HCT116 (cell line): ENCODE results near the gene ZCCHC2. TPM values are rescaled to one million over a fixed set of nuclear protein-coding genes. Genes with fewer than 3 reads are reported as not detected.

Experiments used
- ATAC-seq: fragments of 200-7000 bp; cut with Tn5 transposase; 2 replicates; pipeline ENCODE4 v1.9.1; 2020; ENCODE audit warnings: mild to moderate bottlenecking, moderate library complexity
- BruUV-seq: library from RNA; stranded (reverse); fragments of 400-500 nt; replicated peaks from 2 replicates; lab custom pipeline; 2021; lab: Mats Ljungman, UMichigan
- CTCF ChIA-PET: fragments of 300-600 bp; sonication (Branson Sonifier 250); formaldehyde crosslinking; loops from one replicate; lab custom pipeline; 2021; ENCODE audit warnings: antibody characterized with exemption; lab: Charles Lee
- POLR2A ChIA-PET: fragments of 300-600, 350-600 bp; sonication (Branson Sonifier 250); formaldehyde crosslinking; loops from one replicate; lab custom pipeline; 2021; ENCODE audit warnings: antibody characterized with exemption; lab: Charles Lee
- RAD21 ChIA-PET, 2 experiments: fragments of 300-600 bp; sonication (Branson Sonifier 250); formaldehyde crosslinking; loops; one replicate each; lab custom pipeline; 2023; ENCODE audit warnings: low total read pairs in 2 of 2; ENCODE audit not compliant: uncharacterized antibody in 2 of 2, unreplicated experiment in 2 of 2, low non-redundant PET in 1 of 2; lab: Charles Lee
- DNase-seq: peaks from one replicate; pipeline ENCODE4 v3.0.0-alpha.2; 2010; ENCODE audit warnings: low read depth, low spot score
- H2AFZ ChIP-seq: fragments of 200-600 bp; shearing (Covaris generic), sonication (generic); 2 replicates; pipeline ENCODE4 v1.6.1; 2017; ENCODE audit warnings: low read depth, mixed run types, mixed read lengths, antibody characterized with exemption, low read length; ENCODE audit not compliant: poor library complexity, severe bottlenecking
- H3K27ac ChIP-seq: 2 replicates; pipeline ENCODE4 v1.5.1; 2012; ENCODE audit warnings: low read depth, low read length
- H3K27me3 ChIP-seq: fragments of 200-600 bp; sonication (generic); 2 replicates; pipeline ENCODE4 v1.6.1; 2016; ENCODE audit warnings: mixed run types, low read length, mixed read lengths; ENCODE audit not compliant: insufficient read depth
- H3K36me3 ChIP-seq, 2 experiments: fragments of 200-500 bp in 1 of 2; fragments of 200-600 bp in 1 of 2; sonication (Bioruptor generic) in 1 of 2; sonication (generic) in 1 of 2; 2 replicates each; pipeline versions ENCODE4 v1.5.1 to v1.6.1; 2014 to 2016; ENCODE audit warnings: low read length in 2 of 2, inconsistent platforms in 1 of 2, mixed read lengths in 1 of 2, mixed run types in 1 of 2; ENCODE audit not compliant: insufficient read depth in 2 of 2, control insufficient read depth in 1 of 2
- H3K4me1 ChIP-seq, 2 experiments: fragments of 200-600 bp in 1 of 2; sonication (generic) in 1 of 2; 2 replicates each; pipeline versions ENCODE4 v1.5.1 to v1.6.1; 2012 to 2017; ENCODE audit warnings: low read length in 2 of 2, inconsistent platforms in 1 of 2, mild to moderate bottlenecking in 1 of 2, mixed read lengths in 1 of 2, mixed run types in 1 of 2, moderate library complexity in 1 of 2; ENCODE audit not compliant: insufficient read depth in 2 of 2, control insufficient read depth in 1 of 2
- H3K4me2 ChIP-seq: fragments of 200-600 bp; sonication (generic); 2 replicates; pipeline ENCODE4 v1.6.1; 2017; ENCODE audit warnings: mixed run types, low read length, mixed read lengths
- H3K4me3 ChIP-seq, 2 experiments: fragments of 200-600 bp in 1 of 2; sonication (generic) in 1 of 2; replicated peaks in 1 of 2; 2 replicates each; pipeline ENCODE4 v1.5.1; 2011 to 2016; ENCODE audit warnings: low read length in 2 of 2, control low read depth in 1 of 2, low read depth in 1 of 2, mild to moderate bottlenecking in 1 of 2, mixed read lengths in 1 of 2, mixed run types in 1 of 2
- H3K79me2 ChIP-seq: fragments of 200-600 bp; sonication (generic); 2 replicates; pipeline ENCODE4 v1.6.1; 2017; ENCODE audit warnings: mild to moderate bottlenecking, mixed run types, low read length, moderate library complexity, mixed read lengths; ENCODE audit not compliant: insufficient read depth
- H3K9ac ChIP-seq: fragments of 200-600 bp; sonication (generic); 2 replicates; pipeline ENCODE4 v1.6.1; 2016; ENCODE audit warnings: low read length, mixed read lengths
- H3K9me2 ChIP-seq: fragments of 200-600 bp; sonication (generic), shearing (Covaris generic); 2 replicates; pipeline ENCODE4 v1.6.1; 2017; ENCODE audit warnings: mixed run types, mild to moderate bottlenecking, moderate library complexity; ENCODE audit not compliant: insufficient read depth
- H3K9me3 ChIP-seq, 2 experiments: fragments of 200-500 bp in 1 of 2; fragments of 200-600 bp in 1 of 2; sonication (Bioruptor generic) in 1 of 2; sonication (generic) in 1 of 2; 2 replicates each; pipeline ENCODE4 v1.6.1; 2014 to 2017; ENCODE audit warnings: low read length in 2 of 2, mixed read lengths in 2 of 2, inconsistent platforms in 1 of 2, low read depth in 1 of 2, mild to moderate bottlenecking in 1 of 2, mixed run types in 1 of 2, moderate library complexity in 1 of 2; ENCODE audit not compliant: control insufficient read depth in 1 of 2, insufficient read depth in 1 of 2
- H4K20me1 ChIP-seq: fragments of 200-600 bp; sonication (generic), shearing (Covaris generic); 2 replicates; pipeline ENCODE4 v1.6.1; 2017; ENCODE audit warnings: mixed run types, mild to moderate bottlenecking, moderate library complexity; ENCODE audit not compliant: insufficient read depth
- CBX3 ChIP-seq: IDR thresholded peaks from 2 replicates; pipeline ENCODE4 v1.6.1; 2012; ENCODE audit warnings: low read depth
- ELF1 ChIP-seq: IDR thresholded peaks from 2 replicates; pipeline ENCODE4 v1.6.1; 2012; ENCODE audit warnings: low read depth, borderline replicate concordance
- EZH2phosphoT487 ChIP-seq: fragments of 200-600 bp; IDR thresholded peaks from 2 replicates; pipeline ENCODE4 v1.6.1; 2018; ENCODE audit warnings: antibody characterized with exemption, borderline replicate concordance
- FOSL1 ChIP-seq: IDR thresholded peaks from 2 replicates; pipeline ENCODE4 v1.6.1; 2012; ENCODE audit warnings: low read depth
- RAD21 ChIP-seq: IDR thresholded peaks from 2 replicates; pipeline ENCODE4 v1.6.1; 2012; ENCODE audit warnings: low read depth, mild to moderate bottlenecking
- SP1 ChIP-seq: IDR thresholded peaks from 2 replicates; pipeline ENCODE4 v1.6.1; 2012; ENCODE audit warnings: low read depth
- TCF7L2 ChIP-seq: IDR thresholded peaks from 2 replicates; pipeline ENCODE4 v1.7.0; 2011; ENCODE audit warnings: borderline replicate concordance, inconsistent platforms; ENCODE audit not compliant: insufficient read depth, insufficient read length; ENCODE audit errors: extremely low read depth
- ZFX ChIP-seq: fragments of 450-650 bp; IDR thresholded peaks from 2 replicates; pipeline ENCODE4 v1.6.1; 2017
- intact Hi-C: fragments of 100-400 bp; cut with micrococcal nuclease; formaldehyde crosslinking; loops from 2 replicates; pipeline ENCODE4 v1.10.0; 2022
- total RNA-seq: library from RNA; stranded (reverse); gene quantifications from one replicate; pipeline ENCODE4 v1.2.1, GENCODE V29; 2021; ENCODE audit not compliant: unreplicated experiment
- TF ChIP-seq, protein P1 (sequence below): IDR thresholded peaks from 2 replicates; pipeline ENCODE4 v1.6.1; 2012
- TF ChIP-seq, protein P2 (sequence below), 3 experiments: fragments of 200-600 bp in 1 of 3; sonication (generic) in 1 of 3; IDR thresholded peaks in 2 of 3; conservative IDR thresholded peaks in 1 of 3; 2 replicates each; pipeline ENCODE4 v1.5.1; 2012 to 2017; ENCODE audit warnings: low read depth in 2 of 3, low read length in 2 of 3, antibody characterized with exemption in 1 of 3, borderline replicate concordance in 1 of 3, control low read depth in 1 of 3, mild to moderate bottlenecking in 1 of 3, mixed read lengths in 1 of 3, mixed run types in 1 of 3, moderate library complexity in 1 of 3; ENCODE audit not compliant: insufficient read depth in 1 of 3

ZCCHC2 gene
- total RNA-seq, 1 experiment from 2014 or later, result 17.7 TPM

DNA sequence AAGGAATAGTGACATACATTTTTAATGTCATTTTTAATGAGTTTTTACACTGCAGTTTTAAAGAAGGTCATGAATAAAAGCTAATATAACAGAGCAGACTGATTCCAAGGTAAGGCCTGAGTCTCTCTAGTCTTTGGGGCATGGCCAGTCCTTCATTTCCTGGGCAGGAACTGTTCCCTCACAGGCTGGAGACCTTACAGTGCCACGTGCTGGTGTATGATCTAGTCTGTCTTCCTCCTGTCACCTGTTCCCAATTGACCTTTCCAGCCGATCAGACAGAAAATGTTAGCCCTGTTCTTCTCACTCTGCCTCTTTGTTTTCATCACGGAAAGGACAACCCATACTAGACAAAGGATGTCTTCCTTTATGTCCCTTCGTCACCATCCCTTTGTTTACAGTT lies 33.6 kb downstream of the ZCCHC2 start:
- ATAC-seq (no peak), DNase-seq (no peak)
- POLR2A ChIA-PET, result no interaction called here
- Histone ChIP-seq H3K4me2 (no peak overlapping the region), H3K4me3 (no peak overlapping the region), H3K27me3 (no peaks in the 10 kb centered on the region), H3K79me2 (no peaks in the 10 kb centered on the region), H3K9ac (no peak overlapping the region), H3K4me1 (peaks cover 5 to 16% of the 10 kb centered on the region in 2 experiments; a peak in 3 of 4 replicates), H3K9me2 (no peaks in the 10 kb centered on the region), H3K27ac (no peak overlapping the region), H3K36me3 (peaks cover 6 to 33% of the 10 kb centered on the region in 2 experiments), H4K20me1 (no peaks in the 10 kb centered on the region), H2AFZ (no peak overlapping the region), H3K9me3 (no peaks in the 10 kb centered on the region)
- BruUV-seq, result no TSS peak
- intact Hi-C loops, result no loop called here
- no peak for TF ChIP-seq TCF7L2
- TF ChIP-seq FOSL1, result no peak
- no peak for TF ChIP-seq SP1
- no peak for TF ChIP-seq RAD21
- TF ChIP-seq, protein P1, sequence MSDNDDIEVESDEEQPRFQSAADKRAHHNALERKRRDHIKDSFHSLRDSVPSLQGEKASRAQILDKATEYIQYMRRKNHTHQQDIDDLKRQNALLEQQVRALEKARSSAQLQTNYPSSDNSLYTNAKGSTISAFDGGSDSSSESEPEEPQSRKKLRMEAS, result no peak
- no peak for TF ChIP-seq EZH2phosphoT487
- RAD21 ChIA-PET, result no interaction called here
- CTCF ChIA-PET, result no interaction called here

DNA sequence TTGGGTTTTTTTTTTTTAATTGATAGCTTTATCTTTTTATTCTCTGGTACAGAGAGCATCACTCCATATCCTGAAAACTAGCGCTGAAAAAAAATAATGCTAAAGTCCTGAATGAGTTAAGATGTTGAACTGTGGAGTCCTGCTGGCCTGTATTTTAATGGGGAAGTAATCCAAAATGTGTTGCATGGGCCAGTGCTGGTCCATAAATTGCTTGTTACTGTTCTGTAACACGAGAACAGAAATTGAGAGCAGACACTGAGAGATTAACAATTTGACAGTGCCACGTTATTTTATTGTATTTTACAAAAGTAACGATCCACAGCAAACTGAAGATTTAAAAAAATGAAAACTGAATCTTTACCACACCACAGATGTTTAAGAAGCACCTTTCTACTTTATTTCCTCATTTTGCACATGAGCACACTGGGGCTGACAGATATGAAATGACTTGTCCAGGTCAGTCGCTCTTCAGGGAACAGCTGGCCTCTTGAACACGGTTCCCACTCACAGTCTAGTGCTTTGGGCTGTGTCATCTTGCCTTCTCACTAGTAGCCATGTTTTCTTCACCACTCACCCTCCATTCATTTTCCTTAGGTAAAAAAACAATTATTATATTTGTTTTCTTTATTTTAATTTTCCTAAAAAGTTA lies 35.3 kb downstream of the ZCCHC2 start:
- RAD21 ChIA-PET, result no interaction called here
- POLR2A ChIA-PET, result no interaction called here
- no TSS peak for BruUV-seq
- Histone ChIP-seq H3K9me2 (no peaks in the 10 kb centered on the region), H3K4me2 (no peak overlapping the region), H3K4me1 (peaks cover 5 to 16% of the 10 kb centered on the region in 2 experiments; a peak in 3 of 4 replicates), H3K9ac (no peak overlapping the region), H4K20me1 (no peaks in the 10 kb centered on the region), H3K9me3 (no peaks in the 10 kb centered on the region), H3K79me2 (no peaks in the 10 kb centered on the region), H2AFZ (no peak overlapping the region), H3K4me3 (no peak overlapping the region), H3K27me3 (no peaks in the 10 kb centered on the region), H3K36me3 (peaks cover 6 to 33% of the 10 kb centered on the region in 2 experiments), H3K27ac (no peak overlapping the region)
- TF ChIP-seq ELF1 (no peak), SP1 (no peak), ZFX (no peak), CBX3 (no peak), RAD21 (no peak)
- TF ChIP-seq, protein P2, sequence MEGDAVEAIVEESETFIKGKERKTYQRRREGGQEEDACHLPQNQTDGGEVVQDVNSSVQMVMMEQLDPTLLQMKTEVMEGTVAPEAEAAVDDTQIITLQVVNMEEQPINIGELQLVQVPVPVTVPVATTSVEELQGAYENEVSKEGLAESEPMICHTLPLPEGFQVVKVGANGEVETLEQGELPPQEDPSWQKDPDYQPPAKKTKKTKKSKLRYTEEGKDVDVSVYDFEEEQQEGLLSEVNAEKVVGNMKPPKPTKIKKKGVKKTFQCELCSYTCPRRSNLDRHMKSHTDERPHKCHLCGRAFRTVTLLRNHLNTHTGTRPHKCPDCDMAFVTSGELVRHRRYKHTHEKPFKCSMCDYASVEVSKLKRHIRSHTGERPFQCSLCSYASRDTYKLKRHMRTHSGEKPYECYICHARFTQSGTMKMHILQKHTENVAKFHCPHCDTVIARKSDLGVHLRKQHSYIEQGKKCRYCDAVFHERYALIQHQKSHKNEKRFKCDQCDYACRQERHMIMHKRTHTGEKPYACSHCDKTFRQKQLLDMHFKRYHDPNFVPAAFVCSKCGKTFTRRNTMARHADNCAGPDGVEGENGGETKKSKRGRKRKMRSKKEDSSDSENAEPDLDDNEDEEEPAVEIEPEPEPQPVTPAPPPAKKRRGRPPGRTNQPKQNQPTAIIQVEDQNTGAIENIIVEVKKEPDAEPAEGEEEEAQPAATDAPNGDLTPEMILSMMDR (IDR thresholded peaks at IDR 0.05 in 2 of 3, conservative IDR thresholded peaks at IDR 0.05 in 1 of 3; ENCODE audit: borderline replicate concordance in 1 of 3, insufficient read depth in 1 of 3, low read depth in 2 of 3, low read length in 2 of 3), result no peak
- ATAC-seq, result no peak
- intact Hi-C loops, result no loop called here
- no peak for DNase-seq
- CTCF ChIA-PET, result no interaction called here
